Mammary epithelial cell (primary cell): ENCODE measurements around the gene CHGA.

ENCODE experiments used
- EZH2 ChIP-seq: IDR thresholded peaks from 2 replicates; pipeline ENCODE4 v1.6.1; 2012; ENCODE audit warnings: low read length, inconsistent platforms, borderline replicate concordance
- TF ChIP-seq, protein P1 (sequence below), 2 donors: IDR thresholded peaks in 1 of 2; conservative IDR thresholded peaks in 1 of 2; 2 replicates each; pipeline ENCODE4 v1.5.1; 2011 to 2012; ENCODE audit warnings: inconsistent platforms in 2 of 2, low read length in 2 of 2, mild to moderate bottlenecking in 2 of 2, control low read depth in 1 of 2, low read depth in 1 of 2; ENCODE audit not compliant: insufficient read depth in 1 of 2; ENCODE audit errors: extremely low read depth in 1 of 2

DNA sequence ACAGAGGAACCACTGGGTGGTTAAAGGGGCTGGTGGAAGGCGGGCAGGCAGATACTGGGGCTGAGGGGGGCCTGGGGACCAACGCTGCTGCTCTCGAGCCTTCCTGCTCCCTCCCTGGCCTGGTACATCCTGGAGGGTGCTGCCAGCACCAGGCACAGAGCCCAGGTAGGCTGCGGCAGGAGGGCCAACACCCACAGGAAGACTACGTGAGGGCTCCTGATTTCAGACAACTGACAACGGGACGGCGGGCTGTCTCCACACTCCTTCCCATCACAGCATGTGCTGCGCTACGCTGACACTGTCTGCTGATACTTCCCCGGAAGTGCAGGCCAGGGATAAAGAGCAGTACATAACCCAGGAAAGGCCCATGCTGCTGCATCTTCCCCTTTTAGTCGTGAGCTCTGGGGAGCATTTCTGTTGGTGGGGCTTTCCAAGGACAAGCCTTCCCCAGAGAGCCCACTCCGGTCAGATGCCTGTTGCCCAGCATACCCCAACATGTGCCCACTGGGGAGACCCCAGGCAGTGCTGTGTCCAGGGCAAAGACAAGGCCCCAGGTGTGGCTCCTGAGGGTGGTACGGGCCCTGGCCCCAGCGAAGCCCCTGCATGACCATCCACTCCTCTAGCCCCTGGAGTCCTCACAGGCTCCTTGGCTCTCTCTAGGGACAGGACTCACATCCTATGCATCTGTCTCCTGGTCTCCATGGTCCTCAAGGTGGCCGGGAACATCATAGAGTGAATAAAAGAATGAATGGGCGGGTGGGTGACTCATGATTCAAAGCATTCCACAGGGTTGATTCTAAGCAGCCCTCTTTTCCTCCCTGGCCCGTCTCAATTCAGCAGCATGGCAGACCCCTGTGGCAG is 38.0 kb downstream of the CHGA start:
- TF ChIP-seq, protein P1, sequence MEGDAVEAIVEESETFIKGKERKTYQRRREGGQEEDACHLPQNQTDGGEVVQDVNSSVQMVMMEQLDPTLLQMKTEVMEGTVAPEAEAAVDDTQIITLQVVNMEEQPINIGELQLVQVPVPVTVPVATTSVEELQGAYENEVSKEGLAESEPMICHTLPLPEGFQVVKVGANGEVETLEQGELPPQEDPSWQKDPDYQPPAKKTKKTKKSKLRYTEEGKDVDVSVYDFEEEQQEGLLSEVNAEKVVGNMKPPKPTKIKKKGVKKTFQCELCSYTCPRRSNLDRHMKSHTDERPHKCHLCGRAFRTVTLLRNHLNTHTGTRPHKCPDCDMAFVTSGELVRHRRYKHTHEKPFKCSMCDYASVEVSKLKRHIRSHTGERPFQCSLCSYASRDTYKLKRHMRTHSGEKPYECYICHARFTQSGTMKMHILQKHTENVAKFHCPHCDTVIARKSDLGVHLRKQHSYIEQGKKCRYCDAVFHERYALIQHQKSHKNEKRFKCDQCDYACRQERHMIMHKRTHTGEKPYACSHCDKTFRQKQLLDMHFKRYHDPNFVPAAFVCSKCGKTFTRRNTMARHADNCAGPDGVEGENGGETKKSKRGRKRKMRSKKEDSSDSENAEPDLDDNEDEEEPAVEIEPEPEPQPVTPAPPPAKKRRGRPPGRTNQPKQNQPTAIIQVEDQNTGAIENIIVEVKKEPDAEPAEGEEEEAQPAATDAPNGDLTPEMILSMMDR (conservative IDR thresholded peaks at IDR 0.05 in 1 of 2, IDR thresholded peaks at IDR 0.05 in 1 of 2; ENCODE audit: extremely low read depth in 1 of 2, insufficient read depth in 1 of 2, low read depth in 1 of 2, low read length in 2 of 2) = no peak
- TF ChIP-seq EZH2 = no peak
